ENCODE results near the gene CPNE5. TPM values are rescaled to one million over a fixed set of nuclear protein-coding genes. Genes with fewer than 3 reads are reported as not detected.
A peak's percentile ranks its signal among the peaks of the same experiment; 100 is the strongest.

Gene CPNE5
- total RNA-seq, 6 experiments from 2014 or later, result 0.12 to 0.84 (median 0.23) TPM

- TF ChIP-seq CTCF (IDR thresholded peaks at IDR 0.05) (no peak), POLR2A (IDR thresholded peaks at IDR 0.05) (no peak)
- ATAC-seq (no peak), DNase-seq (no peak)
- H3K27ac ChIP-seq, result no peak overlapping the region
- no peaks in the 10 kb centered on the region for H3K9me3 ChIP-seq
- intact Hi-C loops (cut with DNase I), result no loop called here
- H3K27me3 ChIP-seq, result no peaks in the 10 kb centered on the region
- no peaks in the 10 kb centered on the region for H3K36me3 ChIP-seq
- no peaks in the 10 kb centered on the region for H3K4me1 ChIP-seq
- WGBS (ENCODE audit: insufficient coverage, low coverage, low lambda C conversion rate, missing lambda C conversion rate), result 80% methylated on average over 1 of the region's 1 CpG
- H3K4me3 ChIP-seq, result no peak overlapping the region
Observed at GRCh38 chr6:36797653-36798052, 41.6 kb downstream of the CPNE5 start.

- Histone ChIP-seq H3K27ac (no peak overlapping the region), H3K4me3 (no peak overlapping the region), H3K4me1 (no peaks in the 10 kb centered on the region), H3K36me3 (no peaks in the 10 kb centered on the region), H3K9me3 (no peaks in the 10 kb centered on the region), H3K27me3 (no peaks in the 10 kb centered on the region)
- 50% methylated on average over 10 of the region's 12 CpGs for WGBS (ENCODE audit: insufficient coverage, low coverage, low lambda C conversion rate, missing lambda C conversion rate)
- intact Hi-C loops (cut with DNase I), result no loop called here
- TF ChIP-seq POLR2A (IDR thresholded peaks at IDR 0.05), result no peak
- peak in 3 of 4 donors; percentile 30 to 68 (median 58) for ATAC-seq
- DNase-seq, result peak in 1 of 3 donors; percentile 57
Observed at GRCh38 chr6:36797055-36797454, 42.2 kb downstream of the CPNE5 start.

- Histone ChIP-seq H3K36me3 (no peaks in the 10 kb centered on the region), H3K4me1 (no peaks in the 10 kb centered on the region), H3K27ac (no peak overlapping the region), H3K9me3 (no peaks in the 10 kb centered on the region), H3K27me3 (no peaks in the 10 kb centered on the region), H3K4me3 (no peak overlapping the region)
- ATAC-seq, result no peak
- no peak for TF ChIP-seq CTCF (IDR thresholded peaks at IDR 0.05)
- TF ChIP-seq POLR2A (IDR thresholded peaks at IDR 0.05), result no peak
- no peak for DNase-seq
- intact Hi-C loops (cut with DNase I), result no loop called here
- 85% methylated on average over 4 of the region's 5 CpGs for WGBS (ENCODE audit: insufficient coverage, low coverage, low lambda C conversion rate, missing lambda C conversion rate)
Observed at GRCh38 chr6:36794713-36795065, 44.6 kb downstream of the CPNE5 start.

- no peak for DNase-seq
- H3K4me3 ChIP-seq, result no peak overlapping the region
- WGBS (ENCODE audit: insufficient coverage, low coverage, low lambda C conversion rate, missing lambda C conversion rate), result 58% methylated on average over 5 of the region's 19 CpGs
- H3K36me3 ChIP-seq, result no peaks in the 10 kb centered on the region
- H3K9me3 ChIP-seq, result no peaks in the 10 kb centered on the region
- H3K27me3 ChIP-seq, result no peaks in the 10 kb centered on the region
- no peak for ATAC-seq
- H3K27ac ChIP-seq, result no peak overlapping the region
- intact Hi-C loops (cut with DNase I), result no loop called here
- no peak for TF ChIP-seq CTCF (IDR thresholded peaks at IDR 0.05)
- no peak for TF ChIP-seq POLR2A (IDR thresholded peaks at IDR 0.05)
- no peaks in the 10 kb centered on the region for H3K4me1 ChIP-seq
Observed at GRCh38 chr6:36793913-36794712, 45.1 kb downstream of the CPNE5 start.

- no peak for DNase-seq
- Histone ChIP-seq H3K9me3 (no peaks in the 10 kb centered on the region), H3K4me3 (no peak overlapping the region), H3K27ac (no peak overlapping the region), H3K36me3 (no peaks in the 10 kb centered on the region), H3K27me3 (no peaks in the 10 kb centered on the region), H3K4me1 (no peaks in the 10 kb centered on the region)
- intact Hi-C loops (cut with DNase I), result no loop called here
- WGBS (ENCODE audit: insufficient coverage, low coverage, low lambda C conversion rate, missing lambda C conversion rate), result 60% methylated on average over 6 of the region's 9 CpGs
- TF ChIP-seq POLR2A (IDR thresholded peaks at IDR 0.05) (no peak), CTCF (IDR thresholded peaks at IDR 0.05) (no peak)
- no peak for ATAC-seq
Observed at GRCh38 chr6:36793296-36793912, 45.8 kb downstream of the CPNE5 start.
